HepG2 (cell line): ENCODE data around the gene GPR89A. TPM values are rescaled to one million over a fixed set of nuclear protein-coding genes. Genes with fewer than 3 reads are reported as not detected.
A peak's percentile ranks its signal among the peaks of the same experiment; 100 is the strongest.

Source experiments
- ATF7 ChIP-seq, 2 experiments: fragments of 450-650 bp in 1 of 2; sonication (generic) in 1 of 2; formaldehyde crosslinking in 1 of 2; IDR thresholded peaks; 2 replicates each; pipeline versions ENCODE4 v1.4.0 to v1.6.1; 2016 to 2020; ENCODE audit warnings: antibody characterized with exemption in 1 of 2, mild to moderate bottlenecking in 1 of 2, missing genetic modification reagents in 1 of 2
- FOXC1 ChIP-seq: sonication (generic); formaldehyde crosslinking; IDR thresholded peaks from 2 replicates; pipeline ENCODE4 v1.8.0; 2022; ENCODE audit warnings: mild to moderate bottlenecking, missing genetic modification reagents, borderline replicate concordance
- MAF1 ChIP-seq: sonication (generic); formaldehyde crosslinking; IDR thresholded peaks from 2 replicates; pipeline ENCODE4 v1.5.0; 2020; ENCODE audit warnings: missing genetic modification reagents, borderline replicate concordance
- MAFK ChIP-seq, 2 experiments: IDR thresholded peaks in 1 of 2; conservative IDR thresholded peaks in 1 of 2; 2 replicates each; pipeline ENCODE4 v1.6.1; 2011; ENCODE audit warnings: improper control_type of control experiment in 2 of 2, low read length in 2 of 2
- NFE2L1 ChIP-seq: sonication (generic); formaldehyde crosslinking; IDR thresholded peaks from 2 replicates; pipeline ENCODE4 v1.4.0; 2020; ENCODE audit warnings: missing genetic modification reagents, mild to moderate bottlenecking, borderline replicate concordance
- NFKBIZ ChIP-seq: IDR thresholded peaks from 2 replicates; pipeline ENCODE4 v1.6.1; 2018; ENCODE audit warnings: missing genetic modification reagents, missing compliant biosample characterization
- PHF21A ChIP-seq: sonication (generic); formaldehyde crosslinking; IDR thresholded peaks from 2 replicates; pipeline ENCODE4 v1.5.0; 2020; ENCODE audit warnings: mild to moderate bottlenecking, missing genetic modification reagents
- POGK ChIP-seq: sonication (generic); formaldehyde crosslinking; conservative IDR thresholded peaks from 2 replicates; pipeline ENCODE4 v1.8.0; 2022; ENCODE audit warnings: mild to moderate bottlenecking, moderate library complexity, missing genetic modification reagents
- RFX1 ChIP-seq: fragments of 450-650 bp; IDR thresholded peaks from 2 replicates; pipeline ENCODE4 v1.6.1; 2017
- UBTF ChIP-seq: sonication (generic); formaldehyde crosslinking; IDR thresholded peaks from 2 replicates; pipeline ENCODE4 v1.4.0; 2020; ENCODE audit warnings: mild to moderate bottlenecking, missing genetic modification reagents
- ZBED4 ChIP-seq: sonication (generic); formaldehyde crosslinking; IDR thresholded peaks from 2 replicates; pipeline ENCODE4 v1.4.0; 2020; ENCODE audit warnings: missing genetic modification reagents, borderline replicate concordance
- ZNF281 ChIP-seq: sonication (generic); formaldehyde crosslinking; IDR thresholded peaks from 2 replicates; pipeline ENCODE4 v1.4.0; 2020; ENCODE audit warnings: missing genetic modification reagents, borderline replicate concordance
- ZNF350 ChIP-seq: sonication (generic); formaldehyde crosslinking; IDR thresholded peaks from 2 replicates; pipeline ENCODE4 v1.4.0; 2020; ENCODE audit warnings: mild to moderate bottlenecking, low read depth, missing genetic modification reagents, borderline replicate concordance
- ZNF44 ChIP-seq: sonication (generic); formaldehyde crosslinking; IDR thresholded peaks from 2 replicates; pipeline ENCODE4 v1.5.1; 2020; ENCODE audit warnings: mild to moderate bottlenecking, missing genetic modification reagents
- ZNF530 ChIP-seq: sonication (generic); formaldehyde crosslinking; IDR thresholded peaks from 2 replicates; pipeline ENCODE4 v1.5.0; 2020; ENCODE audit warnings: low read depth, mild to moderate bottlenecking, missing genetic modification reagents
- ZNF780A ChIP-seq: sonication (generic); formaldehyde crosslinking; IDR thresholded peaks from 2 replicates; pipeline ENCODE4 v1.8.0; 2022; ENCODE audit warnings: mild to moderate bottlenecking, missing genetic modification reagents, moderate library complexity
- ZNF878 ChIP-seq: sonication (generic); formaldehyde crosslinking; IDR thresholded peaks from 2 replicates; pipeline ENCODE4 v1.8.1; 2023; ENCODE audit warnings: mild to moderate bottlenecking, missing genetic modification reagents, moderate library complexity
- polyA plus RNA-seq, 8 experiments: library from polyadenylated mRNA; depleted of rRNA in 3 of 8; stranded (reverse) in 7 of 8; unstranded in 1 of 8; fragments of >200 nt; fragmentation: Illumina TruSeq in 4 of 8; extraction: Trizol in 4 of 8; gene quantifications; 2 replicates each; pipeline versions ENCODE4 v1.2.1 to v1.2.3, GENCODE V29; 2011 to 2016; ENCODE audit warnings: low read depth in 4 of 8, missing spikeins in 1 of 8, mixed read lengths in 1 of 8; ENCODE audit not compliant: insufficient read depth in 1 of 8
- total RNA-seq, 5 experiments: library from RNA; depleted of rRNA; stranded (reverse); fragments of >200 nt; fragmentation: Illumina TruSeq; extraction: Trizol; gene quantifications; 2 replicates each; pipeline ENCODE4 v1.2.3, GENCODE V29; 2016; ENCODE audit warnings: low read depth in 1 of 5

The GPR89A gene
- total and polyA plus RNA-seq, 2 of the 13 experiments (the other 11 are each of a cell fraction or from before 2014, with no cell fraction given): 23.4 to 32.6 TPM

GRCh38 chr1:145707183-145707867, 99.5 kb downstream of the GPR89A start, which contains the start of gene PDZK1 (continued):
- TF ChIP-seq ZBED4 (CRISPR knock-in tag) (peak; percentile 68), ZNF530 (CRISPR knock-in tag) (no peak), ZNF44 (no peak), MAFK (conservative IDR thresholded peaks at IDR 0.05 in 1 of 2, IDR thresholded peaks at IDR 0.05 in 1 of 2; ENCODE audit: low read length in 2 of 2) (no peak), ZNF780A (no peak), RFX1 (no peak), FOXC1 (CRISPR knock-in tag) (no peak), UBTF (CRISPR knock-in tag) (peak; percentile 43; the same call in 1 of the 2 replicates), ZNF350 (CRISPR knock-in tag) (no peak; the same call in 1 of the 2 replicates), NFKBIZ (CRISPR knock-in tag) (no peak), PHF21A (CRISPR knock-in tag) (peak; percentile 81), NFE2L1 (CRISPR knock-in tag) (no peak), ATF7 (IDR thresholded peaks at IDR 0.05) (no peak), ATF7 (CRISPR knock-in tag; IDR thresholded peaks at IDR 0.05) (0 out of 2 replicates have a peak, but pooled peaks have one; percentile 9), ZNF281 (CRISPR knock-in tag) (peak; percentile 12; the same call in 1 of the 2 replicates), POGK (CRISPR knock-in tag) (no peak; the same call in 1 of the 2 replicates), MAF1 (no peak), ZNF878 (CRISPR knock-in tag) (no peak)
